Esophagus mucosa (tissue), 1 donor: ENCODE data around the gene MFAP3L. TPM values are rescaled to one million over a fixed set of nuclear protein-coding genes. Genes with fewer than 3 reads are reported as not detected.

Experiments used
- total RNA-seq: library from RNA; stranded (reverse); gene quantifications from one replicate; pipeline ENCODE4 v1.2.4, GENCODE V29; 2023
- donor health status: DM: yes; HTN: yes; CAD: no.

MFAP3L gene
- total RNA-seq, 1 donor from 2014 or later: 1.0 TPM

Other genes starting within 250 kb of the MFAP3L start
- gene AADAT, start 63.6 kb upstream of the MFAP3L start, total RNA-seq: 2.9 TPM